Astrocyte (in vitro differentiated cells and primary cell): ENCODE measurements around the gene PTPRN2. TPM values are rescaled to one million over a fixed set of nuclear protein-coding genes. Genes with fewer than 3 reads are reported as not detected.
"Not testable (repeated sequence)": the region's sequence is repeated elsewhere in the genome, so short reads cannot be mapped to it uniquely, and the experiment has no call there.

Experiments
- DNase-seq: peaks from one replicate; pipeline ENCODE4 v3.0.0-alpha.2; 2010; ENCODE audit warnings: low read depth
- FAIRE-seq: peaks from 2 replicates; lab custom pipeline; 2011; peaks lifted over from hg19 to GRCh38; lab: Jason Lieb, UNC
- H2AFZ ChIP-seq: 2 replicates; pipeline ENCODE4 v1.6.0; 2012; ENCODE audit warnings: low read depth, low read length, inconsistent platforms
- H3K27ac ChIP-seq: 2 replicates; pipeline ENCODE4 v1.5.1; 2011; ENCODE audit warnings: low read depth, low read length, inconsistent platforms
- H3K27me3 ChIP-seq: 2 replicates; pipeline ENCODE4 v1.6.0; 2011; ENCODE audit warnings: low read length, inconsistent platforms; ENCODE audit not compliant: insufficient read depth
- H3K36me3 ChIP-seq: 2 replicates; pipeline ENCODE4 v1.5.1; 2011; ENCODE audit warnings: low read length, inconsistent platforms; ENCODE audit not compliant: insufficient read depth
- H3K4me1 ChIP-seq: 2 replicates; pipeline ENCODE4 v1.5.1; 2011; ENCODE audit warnings: low read length, inconsistent platforms; ENCODE audit not compliant: insufficient read depth
- H3K4me2 ChIP-seq: 2 replicates; pipeline ENCODE4 v1.6.0; 2012; ENCODE audit warnings: low read length, inconsistent platforms
- H3K4me3 ChIP-seq: 2 replicates; pipeline ENCODE4 v1.5.1; 2011; ENCODE audit warnings: low read depth, mild to moderate bottlenecking, low read length, inconsistent platforms; ENCODE audit not compliant: insufficient read depth
- H3K79me2 ChIP-seq: 2 replicates; pipeline ENCODE4 v1.6.0; 2012; ENCODE audit warnings: mild to moderate bottlenecking, low read length, inconsistent platforms; ENCODE audit not compliant: insufficient read depth
- H3K9ac ChIP-seq: 2 replicates; pipeline ENCODE4 v1.6.0; 2012; ENCODE audit warnings: mild to moderate bottlenecking, low read length, inconsistent platforms
- H3K9me3 ChIP-seq: 2 replicates; pipeline ENCODE4 v1.5.1; 2012; ENCODE audit warnings: low read depth, mild to moderate bottlenecking, low read length, inconsistent platforms; ENCODE audit not compliant: insufficient read depth
- H4K20me1 ChIP-seq: 2 replicates; pipeline ENCODE4 v1.6.0; 2012; ENCODE audit warnings: low read length, inconsistent platforms; ENCODE audit not compliant: insufficient read depth
- H3K27ac Mint-ChIP-seq: one replicate; pipeline ENCODE4 v1.8.0; 2021; ENCODE audit warnings: mild to moderate bottlenecking, mixed read lengths; ENCODE audit not compliant: unreplicated experiment
- H3K27me3 Mint-ChIP-seq: one replicate; pipeline ENCODE4 v1.8.0; 2021; ENCODE audit warnings: low read depth, mixed read lengths; ENCODE audit not compliant: unreplicated experiment
- H3K36me3 Mint-ChIP-seq: one replicate; pipeline ENCODE4 v1.8.0; 2021; ENCODE audit warnings: low read depth, mixed read lengths; ENCODE audit not compliant: unreplicated experiment
- H3K4me1 Mint-ChIP-seq: one replicate; pipeline ENCODE4 v1.8.0; 2021; ENCODE audit warnings: low read depth, mixed read lengths; ENCODE audit not compliant: unreplicated experiment
- H3K4me3 Mint-ChIP-seq: one replicate; pipeline ENCODE4 v1.8.0; 2021; ENCODE audit warnings: mild to moderate bottlenecking, moderate library complexity, mixed read lengths; ENCODE audit not compliant: unreplicated experiment
- H3K9me3 Mint-ChIP-seq: one replicate; pipeline ENCODE4 v1.8.0; 2021; ENCODE audit warnings: mild to moderate bottlenecking, mixed read lengths; ENCODE audit not compliant: unreplicated experiment
- CTCF ChIP-seq: IDR thresholded peaks from 2 replicates; pipeline ENCODE4 v1.5.1; 2011; ENCODE audit warnings: low read depth, mild to moderate bottlenecking, inconsistent platforms, low read length, moderate library complexity; ENCODE audit not compliant: insufficient read depth
- EZH2 ChIP-seq: IDR thresholded peaks from 2 replicates; pipeline ENCODE4 v1.6.1; 2012; ENCODE audit warnings: mild to moderate bottlenecking, low read length, inconsistent platforms; ENCODE audit not compliant: insufficient read depth
- total RNA-seq: library from RNA; stranded (reverse); gene quantifications from 2 replicates; pipeline ENCODE4 v1.2.1, GENCODE V29; 2021

PTPRN2 gene
- total RNA-seq, 1 donor from 2014 or later, result 0.09 TPM

GRCh38 chr7:158458716-158459282 lies 128.8 kb downstream of the PTPRN2 start:
- no peaks in the 10 kb centered on the region for H4K20me1 ChIP-seq
- H3K36me3 ChIP-seq, result no peaks in the 10 kb centered on the region
- no peak overlapping the region for H3K4me2 ChIP-seq
- H3K27me3 ChIP-seq, result no peaks in the 10 kb centered on the region
- TF ChIP-seq CTCF, result no peak
- no peak for TF ChIP-seq EZH2
- H3K27me3 Mint-ChIP-seq, result peaks cover 3% of the 10 kb centered on the region
- no peak overlapping the region for H3K4me3 Mint-ChIP-seq
- no peaks in the 10 kb centered on the region for H3K4me1 ChIP-seq
- no peaks in the 10 kb centered on the region for H3K4me1 Mint-ChIP-seq
- no peak overlapping the region for H3K4me3 ChIP-seq
- FAIRE-seq (no peak), DNase-seq (no peak)
- H3K27ac ChIP-seq, result no peak overlapping the region
- no peak overlapping the region for H3K9ac ChIP-seq
- no peaks in the 10 kb centered on the region for H3K79me2 ChIP-seq
- H2AFZ ChIP-seq, result no peak overlapping the region
- H3K9me3 ChIP-seq, result peaks cover 9% of the 10 kb centered on the region
- no peaks in the 10 kb centered on the region for H3K36me3 Mint-ChIP-seq
- H3K27ac Mint-ChIP-seq, result no peak overlapping the region
- H3K9me3 Mint-ChIP-seq, result peaks cover 3% of the 10 kb centered on the region

GRCh38 chr7:158458096-158458495 lies 129.5 kb downstream of the PTPRN2 start:
- Histone ChIP-seq H3K4me1 (no peaks in the 10 kb centered on the region), H3K27me3 (no peaks in the 10 kb centered on the region), H3K9ac (no peak overlapping the region), H4K20me1 (no peaks in the 10 kb centered on the region), H3K36me3 (no peaks in the 10 kb centered on the region), H3K9me3 (peaks cover 9% of the 10 kb centered on the region), H2AFZ (no peak overlapping the region), H3K27ac (no peak overlapping the region), H3K4me2 (no peak overlapping the region), H3K4me3 (no peak overlapping the region), H3K79me2 (no peaks in the 10 kb centered on the region)
- H3K27me3 Mint-ChIP-seq, result peaks cover 3% of the 10 kb centered on the region
- no peaks in the 10 kb centered on the region for H3K4me1 Mint-ChIP-seq
- no peaks in the 10 kb centered on the region for H3K36me3 Mint-ChIP-seq
- H3K9me3 Mint-ChIP-seq, result peaks cover 7% of the 10 kb centered on the region
- no peak for TF ChIP-seq EZH2
- TF ChIP-seq CTCF, result no peak
- H3K27ac Mint-ChIP-seq, result no peak overlapping the region
- no peak for FAIRE-seq
- no peak overlapping the region for H3K4me3 Mint-ChIP-seq
- no peak for DNase-seq

GRCh38 chr7:158457586-158457985 lies 130.0 kb downstream of the PTPRN2 start:
- not testable (repeated sequence) for H3K27me3 Mint-ChIP-seq, H3K36me3 Mint-ChIP-seq, H3K4me1 ChIP-seq, H3K4me3 Mint-ChIP-seq, H3K27me3 ChIP-seq, H3K79me2 ChIP-seq, H3K9me3 ChIP-seq, H3K36me3 ChIP-seq, H3K9me3 Mint-ChIP-seq, FAIRE-seq, H3K4me3 ChIP-seq, H2AFZ ChIP-seq, H3K27ac Mint-ChIP-seq, H3K9ac ChIP-seq, H3K4me2 ChIP-seq, H3K27ac ChIP-seq, H3K4me1 Mint-ChIP-seq, H4K20me1 ChIP-seq, DNase-seq
